GM19452 (cell line): Measurements from ENCODE around the gene TMPRSS4.
"Not testable (repeated sequence)": the region's sequence is repeated elsewhere in the genome, so short reads cannot be mapped to it uniquely, and the experiment has no call there.

Experiments
- ATAC-seq: cut with Tn5 transposase; IDR thresholded peaks from one replicate; pipeline ENCODE4 v1.9.1; 2021; ENCODE audit not compliant: unreplicated experiment

The TMPRSS4 gene

GRCh38 chr11:118055966-118056365 is 20.9 kb upstream of the TMPRSS4 start:
- ATAC-seq, result no peak

GRCh38 chr11:118056806-118057205 is 20.1 kb upstream of the TMPRSS4 start:
- no peak for ATAC-seq

GRCh38 chr11:118057251-118058145 is 19.4 kb upstream of the TMPRSS4 start:
- no peak for ATAC-seq

- no peak for ATAC-seq
Observed at GRCh38 chr11:118058311-118059245, 18.3 kb upstream of the TMPRSS4 start.

GRCh38 chr11:118059246-118059940 is 17.5 kb upstream of the TMPRSS4 start:
- no peak for ATAC-seq

GRCh38 chr11:118060081-118060661 is 16.7 kb upstream of the TMPRSS4 start:
- ATAC-seq, result no peak

GRCh38 chr11:118060869-118061268 is 16.0 kb upstream of the TMPRSS4 start:
- no peak for ATAC-seq

GRCh38 chr11:118061586-118062125 is 15.2 kb upstream of the TMPRSS4 start:
- no peak for ATAC-seq

GRCh38 chr11:118062181-118062580 is 14.7 kb upstream of the TMPRSS4 start:
- not testable (repeated sequence) for ATAC-seq

- not testable (repeated sequence) for ATAC-seq
Observed at GRCh38 chr11:118062631-118063030, 14.2 kb upstream of the TMPRSS4 start.

- ATAC-seq, result no peak
Observed at GRCh38 chr11:118064956-118065355, 11.9 kb upstream of the TMPRSS4 start.

- ATAC-seq, result no peak
Observed at GRCh38 chr11:118065384-118065783, 11.5 kb upstream of the TMPRSS4 start.

- ATAC-seq, result no peak
Observed at GRCh38 chr11:118067006-118067405, 9.9 kb upstream of the TMPRSS4 start.

GRCh38 chr11:118068206-118068944 is 8.5 kb upstream of the TMPRSS4 start:
- no peak for ATAC-seq

- ATAC-seq, result no peak
Observed at GRCh38 chr11:118068945-118069612, 7.8 kb upstream of the TMPRSS4 start.

GRCh38 chr11:118071416-118072030 is 5.4 kb upstream of the TMPRSS4 start:
- no peak for ATAC-seq

GRCh38 chr11:118073554-118073953 is 3.3 kb upstream of the TMPRSS4 start:
- no peak for ATAC-seq

GRCh38 chr11:118074091-118074685 is 2.7 kb upstream of the TMPRSS4 start:
- no peak for ATAC-seq
